Glomerular visceral epithelial cell (primary cell): ENCODE results near the gene SRC.

Experiments
- DNase-seq: peaks from one replicate; pipeline ENCODE4 v3.0.0-alpha.2; 2016; ENCODE audit errors: extremely low spot score

SRC gene

GRCh38 chr20:37413023-37413334, 67.0 kb downstream of the SRC start:
- no peak for DNase-seq

- no peak for DNase-seq
Observed at GRCh38 chr20:37413379-37413778, 67.4 kb downstream of the SRC start.

GRCh38 chr20:37414224-37415035, 68.5 kb downstream of the SRC start:
- no peak for DNase-seq

- no peak for DNase-seq
Observed at GRCh38 chr20:37415118-37416085, 69.5 kb downstream of the SRC start.

GRCh38 chr20:37416100-37416847, 70.3 kb downstream of the SRC start:
- no peak for DNase-seq

- DNase-seq = no peak
Observed at GRCh38 chr20:37416848-37417616, 71.1 kb downstream of the SRC start.

GRCh38 chr20:37417617-37418467, 71.9 kb downstream of the SRC start:
- DNase-seq = no peak

- DNase-seq = no peak
Observed at GRCh38 chr20:37418591-37419109, 72.7 kb downstream of the SRC start.

- DNase-seq = no peak
Observed at GRCh38 chr20:37419307-37419706, 73.4 kb downstream of the SRC start.

- no peak for DNase-seq
Observed at GRCh38 chr20:37419774-37420542, 74.0 kb downstream of the SRC start.

GRCh38 chr20:37420610-37421009, 74.7 kb downstream of the SRC start:
- no peak for DNase-seq

GRCh38 chr20:37421060-37421905, 75.3 kb downstream of the SRC start:
- no peak for DNase-seq

GRCh38 chr20:37421988-37422387, 76.0 kb downstream of the SRC start:
- no peak for DNase-seq

- DNase-seq = no peak
Observed at GRCh38 chr20:37422791-37423286, 76.9 kb downstream of the SRC start.

GRCh38 chr20:37423545-37423944, 77.6 kb downstream of the SRC start:
- DNase-seq = no peak

GRCh38 chr20:37424062-37424851, 78.3 kb downstream of the SRC start:
- DNase-seq = no peak

GRCh38 chr20:37425103-37425625, 79.2 kb downstream of the SRC start:
- DNase-seq = no peak
